Epithelial cell of prostate (primary cell): ENCODE results near the gene HERC3.

ENCODE experiments used
- DNase-seq: peaks from one replicate; pipeline ENCODE4 v3.0.0-alpha.2; 2011; ENCODE audit warnings: low read depth, low spot score
- H3K27ac ChIP-seq: fragments of 450-650 bp; 2 replicates; pipeline ENCODE4 v1.5.1; 2017; ENCODE audit warnings: mild to moderate bottlenecking

HERC3 gene

DNA sequence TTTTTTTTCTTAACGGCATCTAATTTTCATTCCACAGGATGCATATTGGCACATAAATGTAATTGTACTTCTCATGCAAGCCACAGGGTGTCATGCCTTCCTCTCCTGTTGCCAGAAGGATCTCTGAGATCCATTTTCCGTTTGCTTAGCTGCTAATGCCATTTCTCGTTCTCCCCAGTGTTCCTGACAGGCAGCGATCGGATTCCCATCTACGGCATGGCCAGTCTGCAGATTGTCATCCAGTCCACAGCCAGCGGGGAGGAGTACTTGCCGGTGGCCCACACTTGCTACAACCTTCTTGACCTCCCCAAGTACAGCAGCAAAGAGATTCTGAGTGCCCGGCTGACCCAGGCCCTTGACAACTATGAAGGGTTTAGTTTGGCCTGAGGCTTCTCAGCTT lies 114.3 kb downstream of the HERC3 start:
- H3K27ac ChIP-seq: no peak overlapping the region
- no peak for DNase-seq

GRCh38 chr4:88709989-88710388 lies 117.7 kb downstream of the HERC3 start:
- H3K27ac ChIP-seq: no peak overlapping the region
- no peak for DNase-seq

- no peak for DNase-seq
- H3K27ac ChIP-seq: no peak overlapping the region
Observed at GRCh38 chr4:88713782-88714181, 121.5 kb downstream of the HERC3 start.

DNA sequence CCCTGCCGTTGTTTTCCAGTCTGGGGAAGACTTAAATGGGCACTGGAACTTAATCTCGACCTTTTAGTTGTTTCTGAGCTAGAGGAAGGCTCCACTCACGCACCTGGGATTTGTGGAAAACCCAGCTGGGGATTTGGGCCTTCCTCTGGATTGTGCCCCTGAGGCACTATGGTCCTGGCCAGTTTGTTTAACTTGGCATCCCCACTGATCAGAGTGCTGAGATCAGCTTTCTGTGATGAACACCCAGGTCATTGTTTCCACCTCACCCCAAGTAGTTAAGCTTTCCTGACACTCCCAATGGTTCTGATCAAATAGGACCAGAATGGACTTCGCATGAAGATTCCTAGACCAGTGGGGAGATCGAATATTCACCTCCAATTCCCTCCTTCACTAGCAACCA lies 125.8 kb downstream of the HERC3 start:
- H3K27ac ChIP-seq: no peak overlapping the region
- DNase-seq: no peak

DNA sequence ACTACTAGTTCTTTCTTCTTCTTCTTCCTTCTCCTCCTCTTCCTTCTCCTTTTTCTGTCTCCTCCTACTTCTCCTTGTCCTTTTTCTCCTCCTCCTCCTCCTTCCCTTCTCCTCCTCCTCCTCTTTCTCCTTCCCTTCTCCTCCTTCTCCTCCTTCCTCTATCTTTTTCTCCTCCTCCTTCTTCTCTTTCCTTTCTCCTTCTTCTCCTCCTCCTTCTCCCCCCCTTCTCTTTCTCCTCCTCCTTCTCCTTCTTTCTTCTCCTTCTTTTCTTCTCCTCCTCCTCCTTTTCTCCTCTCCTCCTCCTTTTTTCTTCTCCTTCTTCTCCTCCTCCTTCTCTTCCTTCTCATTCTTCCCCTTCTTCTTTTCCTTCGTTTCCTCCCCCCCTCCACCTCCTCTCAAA lies 127.1 kb downstream of the HERC3 start:
- no peak overlapping the region for H3K27ac ChIP-seq

GRCh38 chr4:88720451-88721428 lies 128.5 kb downstream of the HERC3 start:
- DNase-seq: no peak
- H3K27ac ChIP-seq: no peak overlapping the region

More for the DNA sequence above, 127.1 kb downstream of the HERC3 start:
- no peak for DNase-seq

DNA sequence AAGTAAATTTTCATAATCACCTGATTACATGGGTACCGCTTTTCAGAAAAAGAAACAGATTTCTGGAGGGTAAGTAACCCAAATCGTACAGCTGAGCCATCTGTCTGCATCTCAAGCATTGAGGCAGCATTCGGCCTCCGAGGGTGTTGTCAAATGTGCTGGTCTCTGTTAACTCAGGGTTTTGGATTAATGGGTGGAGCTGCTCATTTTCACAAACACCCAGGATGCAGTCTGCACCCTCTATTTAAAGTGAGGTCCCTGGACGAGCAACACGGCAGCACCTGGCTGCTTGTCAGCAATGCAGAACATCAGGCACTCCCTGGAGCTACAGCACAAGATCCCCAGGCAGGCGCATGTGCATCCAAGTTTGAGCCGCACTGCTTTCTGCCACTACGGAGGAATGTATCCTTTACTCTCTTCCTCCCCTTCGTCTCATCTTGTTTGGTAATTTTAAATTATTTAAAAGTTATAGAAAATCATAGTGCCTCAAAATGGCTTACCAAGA lies 130.0 kb downstream of the HERC3 start:
- no peak for DNase-seq

DNA sequence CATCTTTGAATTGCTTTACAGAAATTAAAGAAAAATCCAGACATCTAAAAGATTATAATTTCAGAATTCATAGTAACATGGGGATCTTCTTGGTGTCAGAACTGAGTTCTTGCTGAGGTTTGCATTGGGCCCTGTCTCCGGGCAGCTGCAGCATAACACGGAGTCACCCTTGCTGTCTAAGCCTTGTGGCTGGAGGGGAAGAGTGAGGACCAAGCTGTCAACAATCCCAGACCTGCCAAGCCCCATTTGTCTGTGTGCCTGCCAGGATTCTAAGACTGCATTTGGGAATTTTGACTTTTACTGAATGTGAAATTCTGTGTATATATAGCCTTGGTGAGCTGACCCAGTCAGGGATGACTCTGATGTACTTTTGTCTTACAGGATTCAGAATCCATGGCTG lies 130.5 kb downstream of the HERC3 start:
- no peak overlapping the region for H3K27ac ChIP-seq
- no peak for DNase-seq

More for the DNA sequence above, 130.0 kb downstream of the HERC3 start:
- no peak overlapping the region for H3K27ac ChIP-seq

GRCh38 chr4:88724406-88724805 lies 132.1 kb downstream of the HERC3 start:
- no peak for DNase-seq
- H3K27ac ChIP-seq: no peak overlapping the region

- no peak overlapping the region for H3K27ac ChIP-seq
- no peak for DNase-seq
Observed at GRCh38 chr4:88725143-88725542, 132.9 kb downstream of the HERC3 start.

- no peak overlapping the region for H3K27ac ChIP-seq
- DNase-seq: no peak
Observed at GRCh38 chr4:88725986-88726385, 133.7 kb downstream of the HERC3 start.

- no peak for DNase-seq
- H3K27ac ChIP-seq: no peak overlapping the region
Observed at GRCh38 chr4:88728146-88728545, 135.9 kb downstream of the HERC3 start.

GRCh38 chr4:88729146-88729760 lies 137.0 kb downstream of the HERC3 start:
- no peak overlapping the region for H3K27ac ChIP-seq
- DNase-seq: no peak

DNA sequence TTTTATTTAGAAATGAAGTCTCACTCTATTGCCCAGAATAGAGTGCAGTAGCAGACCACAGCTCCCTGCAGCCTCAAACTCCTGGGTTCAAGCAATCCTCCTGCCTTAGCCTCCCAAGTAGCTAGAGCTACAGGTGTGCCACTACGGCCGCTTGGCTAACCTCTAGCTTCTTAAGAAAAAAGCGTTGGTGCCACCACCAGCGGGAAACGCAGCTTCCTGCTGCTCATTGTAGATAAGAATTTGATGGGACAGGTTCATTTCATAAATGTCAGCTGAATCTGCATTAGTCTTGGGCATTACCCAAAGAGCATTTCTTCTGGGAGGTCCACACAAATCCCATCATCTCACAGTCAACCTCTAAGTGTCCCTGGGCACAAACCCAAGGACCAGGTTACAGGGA lies 138.5 kb downstream of the HERC3 start:
- H3K27ac ChIP-seq: no peak overlapping the region

DNA sequence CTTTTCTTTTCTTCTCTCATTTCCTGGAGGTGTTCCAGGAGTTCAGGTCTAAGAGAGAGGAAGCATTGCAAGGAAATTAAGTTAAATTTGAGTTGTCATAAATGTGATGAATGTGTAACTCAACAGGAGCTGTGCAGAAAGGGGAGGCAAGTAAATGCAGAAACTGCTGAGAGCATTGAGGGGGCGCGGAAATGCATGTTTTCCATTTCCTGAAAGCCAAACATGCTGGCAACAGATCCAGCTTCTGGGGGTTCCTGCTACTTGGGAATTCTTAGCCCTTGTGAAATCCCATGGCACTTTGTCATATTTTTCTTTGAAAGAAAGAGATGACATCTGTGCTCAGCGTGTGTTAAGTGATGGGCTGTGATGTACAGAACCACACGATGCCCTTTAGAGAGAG lies 139.1 kb downstream of the HERC3 start:
- H3K27ac ChIP-seq: no peak overlapping the region
- DNase-seq: no peak

More for the DNA sequence above, 138.5 kb downstream of the HERC3 start:
- no peak for DNase-seq

GRCh38 chr4:88732714-88733368 lies 140.6 kb downstream of the HERC3 start:
- no peak for DNase-seq
- no peak overlapping the region for H3K27ac ChIP-seq

GRCh38 chr4:88734403-88734949 lies 142.2 kb downstream of the HERC3 start:
- H3K27ac ChIP-seq: no peak overlapping the region
- DNase-seq: no peak

- DNase-seq: no peak
- H3K27ac ChIP-seq: no peak overlapping the region
Observed at GRCh38 chr4:88735564-88735963, 143.3 kb downstream of the HERC3 start.

DNA sequence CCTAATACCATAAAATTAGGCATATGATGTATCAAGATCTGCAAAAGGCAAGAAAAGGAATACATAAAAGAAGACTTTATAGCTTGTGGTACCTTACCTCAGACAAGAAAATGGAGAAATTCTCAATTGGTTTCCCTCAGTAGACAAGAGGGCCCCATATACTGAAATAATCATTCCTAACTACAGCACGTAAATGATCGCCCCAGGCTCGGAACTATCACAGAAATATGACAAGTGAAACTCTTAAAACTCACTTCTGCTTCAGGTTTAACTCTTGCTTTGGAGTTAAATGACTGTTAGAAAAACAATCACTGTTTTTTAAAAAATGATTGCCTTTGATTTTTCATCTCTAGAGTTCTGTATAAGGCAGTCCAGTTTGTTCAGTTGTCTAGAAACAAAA lies 144.0 kb downstream of the HERC3 start:
- no peak for DNase-seq
- H3K27ac ChIP-seq: no peak overlapping the region

DNA sequence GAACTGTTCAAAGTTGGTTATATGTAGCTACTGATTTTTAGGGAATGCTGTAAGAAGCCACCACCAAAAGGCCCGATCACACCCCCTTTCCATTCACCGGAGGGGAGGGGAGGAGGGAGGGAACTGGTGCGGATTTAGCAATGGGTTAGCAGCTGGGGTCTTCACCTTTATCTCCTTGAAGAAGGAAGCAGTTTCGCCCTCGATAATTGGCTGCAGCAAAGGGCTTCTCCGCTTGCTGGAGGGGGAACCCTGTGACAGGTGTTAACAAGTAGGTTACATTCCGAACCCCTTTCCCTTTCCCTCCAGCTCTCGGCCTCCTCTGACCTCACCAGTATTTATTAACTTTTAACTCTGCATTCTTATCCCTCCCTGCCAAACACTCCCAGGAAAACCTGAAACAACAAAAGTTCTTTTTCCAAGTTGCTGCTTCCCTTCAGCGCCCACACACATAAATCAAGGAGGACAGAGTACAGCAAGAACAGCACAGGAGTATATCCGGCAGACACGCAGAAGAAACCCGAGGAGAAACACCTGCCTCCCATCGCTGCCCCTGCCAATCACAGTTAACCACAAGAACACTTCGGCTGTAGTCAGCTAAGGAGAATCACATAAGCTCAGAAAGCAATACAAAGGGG lies 145.1 kb downstream of the HERC3 start:
- no peak for DNase-seq
- H3K27ac ChIP-seq: no peak overlapping the region
